ENCODE measurements around the gene KRTAP3-2. TPM values are rescaled to one million over a fixed set of nuclear protein-coding genes. Genes with fewer than 3 reads are reported as not detected.

Gene KRTAP3-2
- total RNA-seq, 2 donors from 2014 or later: not detected

GRCh38 chr17:40978575-40979151, 21.0 kb downstream of the KRTAP3-2 start:
- no peak for ATAC-seq
- no peak for DNase-seq
- intact Hi-C loops (cut with DNase I, micrococcal nuclease): no loop called here

GRCh38 chr17:40975516-40975915, 24.2 kb downstream of the KRTAP3-2 start:
- intact Hi-C loops (cut with DNase I, micrococcal nuclease): no loop called here
- DNase-seq: no peak

GRCh38 chr17:40974366-40974765, 25.3 kb downstream of the KRTAP3-2 start:
- intact Hi-C loops (cut with DNase I, micrococcal nuclease): no loop called here
- ATAC-seq: no peak
- DNase-seq: no peak

More at GRCh38 chr17:40975516-40975915, 24.2 kb downstream of the KRTAP3-2 start:
- no peak for ATAC-seq

- intact Hi-C loops (cut with DNase I, micrococcal nuclease): no loop called here
- no peak for ATAC-seq
- no peak for DNase-seq
Observed at GRCh38 chr17:40967582-40967981, 32.1 kb downstream of the KRTAP3-2 start.

GRCh38 chr17:40966848-40967247, 32.9 kb downstream of the KRTAP3-2 start, which contains the start of gene KRT39:
Gene KRT39, minus strand, starts transcription at chr17:40966948. Its CDS starts 92 bp downstream, at chr17:40966856.
- ATAC-seq: no peak
- intact Hi-C loops (cut with DNase I, micrococcal nuclease): no loop called here
- DNase-seq: no peak

GRCh38 chr17:40963838-40964237, 35.9 kb downstream of the KRTAP3-2 start:
- DNase-seq (no peak), ATAC-seq (peak; percentile 77)
- intact Hi-C loops (cut with DNase I, micrococcal nuclease): no loop called here

GRCh38 chr17:40962059-40962561, 37.6 kb downstream of the KRTAP3-2 start:
- intact Hi-C loops (cut with DNase I, micrococcal nuclease): no loop called here
- DNase-seq (no peak), ATAC-seq (no peak)

GRCh38 chr17:40961591-40961990, 38.1 kb downstream of the KRTAP3-2 start:
- ATAC-seq (no peak), DNase-seq (no peak)
- intact Hi-C loops (cut with DNase I, micrococcal nuclease): no loop called here

GRCh38 chr17:40960144-40960543, 39.6 kb downstream of the KRTAP3-2 start:
- no peak for ATAC-seq

GRCh38 chr17:40958086-40958953, 41.4 kb downstream of the KRTAP3-2 start:
- ATAC-seq (peak; percentile 85), DNase-seq (no peak)
- intact Hi-C loops (cut with DNase I, micrococcal nuclease): no loop called here

More at GRCh38 chr17:40960144-40960543, 39.6 kb downstream of the KRTAP3-2 start:
- intact Hi-C loops (cut with DNase I, micrococcal nuclease): no loop called here
- DNase-seq: no peak

- ATAC-seq: no peak
- intact Hi-C loops (cut with DNase I, micrococcal nuclease): no loop called here
- DNase-seq: no peak
Observed at GRCh38 chr17:40956401-40957254, 43.1 kb downstream of the KRTAP3-2 start.

- no peak for ATAC-seq
- DNase-seq: no peak
- intact Hi-C loops (cut with DNase I, micrococcal nuclease): no loop called here
Observed at GRCh38 chr17:40953881-40954280, 45.8 kb downstream of the KRTAP3-2 start.

- ATAC-seq: no peak
- DNase-seq: no peak
- intact Hi-C loops (cut with DNase I, micrococcal nuclease): no loop called here
Observed at GRCh38 chr17:40952661-40953060, 47.0 kb downstream of the KRTAP3-2 start.

GRCh38 chr17:40952154-40952553, 47.6 kb downstream of the KRTAP3-2 start:
- no peak for DNase-seq
- no peak for ATAC-seq
- intact Hi-C loops (cut with DNase I, micrococcal nuclease): no loop called here

GRCh38 chr17:40951011-40951622, 48.6 kb downstream of the KRTAP3-2 start:
- DNase-seq (no peak), ATAC-seq (no peak)
- intact Hi-C loops (cut with DNase I, micrococcal nuclease): no loop called here

- DNase-seq: no peak
- ATAC-seq: no peak
- intact Hi-C loops (cut with DNase I, micrococcal nuclease): no loop called here
Observed at GRCh38 chr17:40950176-40950575, 49.5 kb downstream of the KRTAP3-2 start.

- no peak for DNase-seq
- peak; percentile 56 for ATAC-seq
- intact Hi-C loops (cut with DNase I, micrococcal nuclease): no loop called here
Observed at GRCh38 chr17:40949418-40949817, 50.3 kb downstream of the KRTAP3-2 start.

All from left colon (tissue), 2 donors.